K562 (cell line): ENCODE data around the gene RPP25. TPM values are rescaled to one million over a fixed set of nuclear protein-coding genes. Genes with fewer than 3 reads are reported as not detected.
A peak's percentile ranks its signal among the peaks of the same experiment; 100 is the strongest.

Experiments
- ATAC-seq: fragments of 200-7000 bp; cut with Tn5 transposase; 3 replicates; pipeline ENCODE4 v1.9.1; 2020; ENCODE audit warnings: moderate library complexity
- BruUV-seq: library from RNA; stranded (reverse); fragments of 400-500 nt; replicated peaks from 2 replicates; lab custom pipeline; 2021; lab: Mats Ljungman, UMichigan
- CTCF ChIA-PET: fragments of 300-600 bp; formaldehyde crosslinking; extraction: SDS; loops from one replicate; lab custom pipeline; 2021; ENCODE audit warnings: low intra/inter-chr PET ratio; lab: Yijun Ruan, JAX
- POLR2A ChIA-PET: fragments of 300-600, 350-650 bp; sonication (Branson Sonifier 250); formaldehyde crosslinking; extraction: SDS; loops from one replicate; lab custom pipeline; 2021; ENCODE audit warnings: antibody characterized with exemption, inconsistent platforms; lab: Yijun Ruan, JAX
- DNase-seq, 4 experiments: peaks; one replicate each; pipeline versions ENCODE4 v3.0.0 to v3.0.0-alpha.2; 2011 to 2018; ENCODE audit warnings: low spot score in 3 of 4, mixed read lengths in 3 of 4; ENCODE audit errors: extremely low read depth in 1 of 4
- FAIRE-seq: peaks from 2 replicates; lab custom pipeline; 2011; peaks lifted over from hg19 to GRCh38; lab: Jason Lieb, UNC
- H2AFZ ChIP-seq: 2 replicates; pipeline ENCODE4 v1.6.0; 2011; ENCODE audit warnings: low read depth, low read length, control low read depth, inconsistent platforms
- H3K27ac ChIP-seq: fragments of 200-600 bp; 3 replicates; pipeline ENCODE4 v1.8.0; 2011; ENCODE audit warnings: low read depth, mild to moderate bottlenecking, control low read depth, inconsistent platforms, low read length, moderate library complexity, mixed read lengths; ENCODE audit errors: extremely low read depth
- H3K27me3 ChIP-seq, 2 experiments: fragments of 300-600 bp in 1 of 2; 2 replicates in 1 of 2; 3 replicates in 1 of 2; pipeline versions ENCODE4 v1.6.0 to v1.8.0; 2011; ENCODE audit warnings: inconsistent platforms in 2 of 2, low read length in 2 of 2, mild to moderate bottlenecking in 1 of 2, mixed read lengths in 1 of 2, moderate library complexity in 1 of 2; ENCODE audit not compliant: control insufficient read depth in 2 of 2, insufficient read depth in 2 of 2
- H3K36me3 ChIP-seq: fragments of 300-600 bp; 3 replicates; pipeline ENCODE4 v1.8.0; 2011; ENCODE audit warnings: mild to moderate bottlenecking, low read length, inconsistent platforms; ENCODE audit not compliant: control insufficient read depth, insufficient read depth
- H3K4me1 ChIP-seq, 2 experiments: fragments of 200-600 bp in 1 of 2; replicated peaks in 1 of 2; 2 replicates in 1 of 2; 3 replicates in 1 of 2; pipeline versions ENCODE4 v1.5.1 to v1.8.0; 2011; ENCODE audit warnings: inconsistent platforms in 2 of 2, low read length in 2 of 2, mild to moderate bottlenecking in 1 of 2, mixed read lengths in 1 of 2, moderate library complexity in 1 of 2; ENCODE audit not compliant: control insufficient read depth in 2 of 2, insufficient read depth in 2 of 2
- H3K4me2 ChIP-seq: 2 replicates; pipeline ENCODE4 v1.6.1; 2011; ENCODE audit warnings: low read length, control low read depth, inconsistent platforms, mixed read lengths; ENCODE audit not compliant: insufficient read depth
- H3K4me3 ChIP-seq: fragments of 200-600 bp; sonication (generic), shearing (Covaris generic); 2 replicates; pipeline ENCODE4 v1.5.1; 2016; ENCODE audit warnings: control low read depth, inconsistent platforms
- H3K79me2 ChIP-seq: fragments of 200-600 bp; 3 replicates; pipeline ENCODE4 v1.8.0; 2011; ENCODE audit warnings: low read length, inconsistent platforms; ENCODE audit not compliant: control insufficient read depth, insufficient read depth
- H3K9ac ChIP-seq, 2 experiments: 2 replicates each; pipeline versions ENCODE4 v1.6.0 to v1.6.1; 2011; ENCODE audit warnings: low read depth in 2 of 2, low read length in 2 of 2, control low read depth in 1 of 2, inconsistent platforms in 1 of 2, mild to moderate bottlenecking in 1 of 2, mixed read lengths in 1 of 2; ENCODE audit not compliant: insufficient read depth in 1 of 2
- H3K9me1 ChIP-seq: one replicate; pipeline ENCODE4 v1.6.0; 2011; ENCODE audit warnings: inconsistent platforms, mild to moderate bottlenecking, low read length, moderate library complexity; ENCODE audit not compliant: control insufficient read depth, insufficient read depth
- H3K9me3 ChIP-seq: replicated peaks from 2 replicates; pipeline ENCODE4 v1.5.1; 2011; ENCODE audit warnings: low read depth, low read length, inconsistent platforms; ENCODE audit not compliant: control insufficient read depth, insufficient read depth
- H4K20me1 ChIP-seq: replicated peaks from 2 replicates; pipeline ENCODE4 v1.6.1; 2011; ENCODE audit warnings: low read length, inconsistent platforms, mixed read lengths; ENCODE audit not compliant: control insufficient read depth, insufficient read depth
- C11orf30 ChIP-seq: fragments of 450-650 bp; IDR thresholded peaks from 2 replicates; pipeline ENCODE4 v1.6.1; 2016; ENCODE audit warnings: low read depth, mild to moderate bottlenecking
- MAFF ChIP-seq: IDR thresholded peaks from 2 replicates; pipeline ENCODE4 v1.6.1; 2012; ENCODE audit warnings: low read length, improper control_type of control experiment
- MAFG ChIP-seq: fragments of 450-650 bp; conservative IDR thresholded peaks from 2 replicates; pipeline ENCODE4 v1.6.1; 2016; ENCODE audit warnings: missing genetic modification characterization, missing compliant biosample characterization
- MAFK ChIP-seq: IDR thresholded peaks from 2 replicates; pipeline ENCODE4 v1.6.1; 2011; ENCODE audit warnings: low read length, improper control_type of control experiment
- SRSF1 ChIP-seq: fragments of 200-400 bp; formaldehyde crosslinking; IDR thresholded peaks from 2 replicates; pipeline ENCODE4 v1.6.1; 2017; ENCODE audit warnings: mild to moderate bottlenecking, low read depth, low read length, moderate library complexity
- SUPT5H ChIP-seq: fragments of 450-650 bp; IDR thresholded peaks from 2 replicates; pipeline ENCODE4 v1.6.1; 2016
- ZNF316 ChIP-seq: fragments of 450-650 bp; IDR thresholded peaks from 2 replicates; pipeline ENCODE4 v1.6.1; 2016
- ZNF431 ChIP-seq: sonication (generic); formaldehyde crosslinking; IDR thresholded peaks from 2 replicates; pipeline ENCODE4 v1.8.0; 2022; ENCODE audit warnings: mild to moderate bottlenecking, missing genetic modification reagents
- in situ Hi-C: fragments of 300-500 bp; cut with MboI; formaldehyde crosslinking; loops from 4 replicates; pipeline ENCODE4 v1.15.0; 2018; ENCODE audit warnings: inconsistent platforms, mixed read lengths
- intact Hi-C: fragments of 100-400 bp; cut with micrococcal nuclease; formaldehyde crosslinking; loops from 2 replicates; pipeline ENCODE4 v1.14.2; 2022
- polyA plus RNA-seq, 8 experiments: library from polyadenylated mRNA; depleted of rRNA in 4 of 8; stranded (reverse) in 5 of 8; unstranded in 3 of 8; fragments of >200 nt; fragmentation: Nextera tagmentation in 2 of 8; fragmentation: Illumina TruSeq in 1 of 8; extraction: Ambion mirVana in 2 of 8; extraction: Trizol in 1 of 8; gene quantifications; 2 replicates each; pipeline versions ENCODE4 v1.2.1 to v1.2.3, GENCODE V29; 2011 to 2014; ENCODE audit warnings: inconsistent platforms in 1 of 8, missing spikeins in 1 of 8
- total RNA-seq, 7 experiments: library from RNA; depleted of rRNA in 6 of 7; stranded (reverse); fragments of >200 nt in 6 of 7; fragmentation: Illumina TruSeq in 2 of 7; extraction: Trizol in 2 of 7; gene quantifications; 2 replicates each; pipeline versions ENCODE4 v1.2.1 to v1.2.3, GENCODE V29; 2011 to 2021; ENCODE audit warnings: low replicate concordance in 1 of 7

The RPP25 gene
- total and polyA plus RNA-seq, 9 of the 15 experiments (the other 6 are each of a cell fraction or from before 2014, with no cell fraction given) = 1.1 to 12.3 (median 5.6) TPM

- ChIA-PET CTCF (interaction anchor here (2.6 kb wide), 1 partner anchor 218 kb away, joined by 16 read pairs; no protein-coding TSS in a partner anchor), POLR2A (no interaction called here)
- DNase-seq = no peak
- no peak overlapping the region for H3K27ac ChIP-seq
- H3K4me1 ChIP-seq = no peaks in the 10 kb centered on the region
- no peak overlapping the region for H3K4me3 ChIP-seq
- no peak for FAIRE-seq
- H3K4me2 ChIP-seq = no peak overlapping the region
- H3K79me2 ChIP-seq = no peaks in the 10 kb centered on the region
- intact Hi-C loops = loop anchor here (2.0 to 5.0 kb wide), 4 partner anchors 35 to 352 kb away; partner anchors contain the start of genes FAM219B and ULK3
- H3K27me3 ChIP-seq = peaks cover 16 to 26% of the 10 kb centered on the region in 2 experiments
- in situ Hi-C loops = no loop called here
- H3K9me3 ChIP-seq = no peaks in the 10 kb centered on the region
- H4K20me1 ChIP-seq = no peaks in the 10 kb centered on the region; the same call in 1 of the 2 replicates
- no TSS peak for BruUV-seq
- TF ChIP-seq C11orf30 (peak; percentile 76), SUPT5H (no peak), SRSF1 (no peak), MAFG (tag) (peak; percentile 54), MAFK (peak; percentile 18; the same call in 1 of the 2 replicates), ZNF431 (CRISPR knock-in tag) (no peak), MAFF (peak; percentile 50), ZNF316 (peak; percentile 91)
- no peak for ATAC-seq
- no peaks in the 10 kb centered on the region for H3K9me1 ChIP-seq
- no peaks in the 10 kb centered on the region for H3K36me3 ChIP-seq
- H2AFZ ChIP-seq = no peak overlapping the region
- no peak overlapping the region for H3K9ac ChIP-seq
Observed at GRCh38 chr15:74989527-74989926, 33.0 kb upstream of the RPP25 start.
